ENCODE data around the gene ZNF691.
A peak's percentile ranks its signal among the peaks of the same experiment; 100 is the strongest.
"Not testable (repeated sequence)": the region's sequence is repeated elsewhere in the genome, so short reads cannot be mapped to it uniquely, and the experiment has no call there.

Gene ZNF691, protein sequence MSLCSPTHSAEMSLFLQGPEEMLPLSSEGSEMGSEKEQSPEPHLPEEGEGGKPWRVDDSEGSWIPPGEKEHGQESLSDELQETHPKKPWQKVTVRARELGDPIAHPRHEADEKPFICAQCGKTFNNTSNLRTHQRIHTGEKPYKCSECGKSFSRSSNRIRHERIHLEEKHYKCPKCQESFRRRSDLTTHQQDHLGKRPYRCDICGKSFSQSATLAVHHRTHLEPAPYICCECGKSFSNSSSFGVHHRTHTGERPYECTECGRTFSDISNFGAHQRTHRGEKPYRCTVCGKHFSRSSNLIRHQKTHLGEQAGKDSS

DNA sequence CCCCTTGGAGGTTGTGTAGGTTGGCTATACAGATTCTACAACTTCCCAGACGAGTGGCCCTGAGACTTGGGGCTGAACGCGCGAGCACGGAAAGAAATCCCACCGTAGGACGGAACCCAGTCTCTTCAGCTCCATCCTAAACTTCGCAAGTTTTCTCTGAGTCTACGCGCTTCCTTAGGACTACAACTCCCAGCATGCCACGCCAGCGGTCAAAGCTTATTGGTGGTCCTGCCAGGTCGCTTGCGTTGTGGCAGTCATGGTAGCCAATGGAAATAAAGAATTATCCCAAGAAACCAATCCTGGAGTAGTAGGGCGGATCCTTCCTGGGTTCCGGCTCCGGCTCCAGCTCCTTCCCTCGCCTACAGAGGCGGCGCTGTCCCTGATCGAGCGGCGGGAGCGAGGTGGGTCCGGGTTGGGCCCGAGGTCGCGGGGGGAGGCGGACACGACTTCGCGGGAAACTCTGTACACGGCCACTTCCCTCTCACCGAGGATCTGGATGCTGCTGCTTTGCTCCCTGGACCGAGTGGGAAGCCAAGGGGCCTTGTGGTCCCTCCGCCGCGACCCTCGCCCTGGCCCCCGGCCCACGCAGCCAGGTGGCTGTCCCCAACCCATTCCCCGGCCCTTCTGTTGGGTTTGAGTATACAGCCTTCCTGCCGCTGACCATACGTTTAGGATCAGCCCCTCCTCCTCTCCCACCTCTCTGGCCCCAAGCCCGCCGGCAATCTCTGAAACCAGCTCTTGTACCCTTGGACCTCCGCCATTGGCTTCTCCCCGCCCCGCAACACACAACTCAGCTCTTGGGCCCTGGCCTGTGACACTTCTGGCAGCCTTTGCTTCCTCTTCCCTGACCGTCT lies at the start of gene ZNF691:
Gene ZNF691 (plus strand): TSS at position 357 of the 854 bp plus-strand sequence. CDS start 3,046 bp downstream, outside the sequence.
- DNase-seq = peak; percentile 77 to 80

DNA sequence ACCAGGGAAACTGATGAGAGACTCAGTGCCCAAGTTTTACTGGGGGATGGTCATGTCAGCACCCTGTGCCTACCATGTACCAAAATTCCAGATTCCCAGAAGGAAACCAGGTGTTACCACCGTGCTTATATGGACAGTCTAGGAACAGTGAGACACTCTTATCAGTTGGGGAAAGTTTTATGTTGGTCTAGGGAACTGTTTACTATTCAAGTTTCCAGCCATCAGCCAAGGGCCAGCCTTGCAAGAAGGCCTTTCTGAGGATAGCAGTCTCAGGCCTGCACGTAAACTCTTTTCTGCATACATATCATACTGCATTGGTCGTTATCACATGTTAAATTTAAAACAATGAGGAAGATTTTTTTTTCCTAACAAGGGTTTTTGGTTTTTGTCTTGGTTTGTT lies 49.0 kb upstream of the ZNF691 start:
- no peak for DNase-seq

DNA sequence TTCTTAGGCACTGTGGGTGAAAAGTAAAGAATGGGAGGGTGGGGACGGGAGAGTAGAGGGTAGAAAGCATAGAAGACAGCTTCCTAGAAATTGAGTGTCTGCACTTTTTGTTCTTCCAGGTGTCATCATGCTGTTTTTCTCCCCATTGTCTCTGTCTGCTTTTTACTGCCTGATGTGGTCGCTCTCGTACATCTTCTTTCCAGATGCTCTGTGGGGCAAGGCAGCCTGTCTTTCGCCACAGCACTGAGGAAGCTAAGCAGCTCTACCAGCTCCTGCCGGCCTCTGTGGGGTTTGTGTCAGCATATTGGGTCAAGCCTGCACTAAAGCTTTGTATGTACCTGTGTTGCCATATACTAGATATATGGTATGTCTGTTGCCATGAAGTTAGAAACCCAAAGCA lies 48.4 kb upstream of the ZNF691 start:
- no peak for DNase-seq

DNA sequence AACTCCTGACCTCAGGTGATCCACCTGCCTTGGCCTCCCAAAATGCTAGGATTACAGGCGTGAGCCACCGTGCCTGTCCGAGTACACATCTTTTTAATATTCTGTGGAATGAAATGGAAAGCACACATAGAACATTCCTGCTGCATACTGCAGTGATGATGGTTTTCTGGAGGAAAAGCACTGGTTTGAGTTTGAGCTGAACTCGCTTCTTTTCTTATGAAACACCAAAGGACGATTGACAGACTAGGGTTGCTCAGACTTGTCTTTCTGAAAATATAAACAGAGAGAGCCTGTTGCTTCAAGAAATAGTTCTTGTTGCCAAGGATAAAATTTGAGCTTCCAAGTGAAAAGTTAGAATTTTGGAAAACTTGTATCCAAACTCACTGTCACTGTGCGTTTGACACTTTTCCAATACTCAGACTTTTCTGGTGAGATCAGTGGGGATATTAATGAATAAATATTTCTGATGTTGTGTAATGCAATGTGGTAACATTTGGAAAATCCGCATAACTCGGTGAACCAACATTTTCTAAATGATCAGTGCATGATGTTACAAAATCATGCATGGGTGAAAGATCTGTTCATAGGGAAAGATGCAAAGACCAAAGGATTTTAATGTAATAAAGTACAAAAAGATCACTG lies 44.5 kb upstream of the ZNF691 start:
- no peak for DNase-seq

DNA sequence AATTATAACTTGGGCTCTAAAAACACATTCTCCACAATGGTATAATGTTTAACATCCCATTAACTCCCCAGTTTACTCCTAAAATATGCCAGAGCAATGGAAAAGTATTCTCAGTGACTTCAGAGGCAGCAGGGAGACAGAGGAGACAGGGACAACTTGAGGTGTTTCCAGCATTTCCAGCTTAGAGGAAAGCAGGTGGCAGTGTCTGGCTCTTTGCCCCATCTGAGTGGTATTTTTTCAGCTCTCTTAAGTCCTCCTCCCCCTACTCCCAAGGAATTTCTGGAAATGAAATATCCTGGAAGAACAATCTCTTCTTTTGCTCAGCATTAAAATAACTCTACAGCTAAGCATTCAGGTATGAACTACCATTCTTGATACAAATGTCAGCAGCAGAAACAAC lies 40.2 kb upstream of the ZNF691 start:
- no peak for DNase-seq

DNA sequence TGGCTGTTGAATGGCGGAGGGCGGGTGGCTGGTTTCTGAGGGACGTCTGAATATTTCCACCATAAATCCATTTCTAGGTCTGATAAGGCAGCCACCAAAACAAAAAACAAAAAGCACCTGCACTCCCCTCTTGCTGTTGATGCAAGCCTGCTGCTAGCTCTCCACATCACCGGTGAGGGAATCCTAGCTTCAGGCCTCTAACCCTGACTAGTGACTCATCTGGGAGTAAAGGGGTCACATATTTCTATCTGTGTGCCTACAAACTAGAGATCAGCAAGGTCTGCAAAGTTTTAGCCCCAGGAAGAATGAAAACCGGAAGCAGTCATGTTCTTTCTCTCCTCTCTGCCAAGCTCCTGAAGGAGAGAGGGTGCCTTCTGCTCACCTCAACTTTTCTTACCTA lies 39.8 kb upstream of the ZNF691 start:
- no peak for DNase-seq

DNA sequence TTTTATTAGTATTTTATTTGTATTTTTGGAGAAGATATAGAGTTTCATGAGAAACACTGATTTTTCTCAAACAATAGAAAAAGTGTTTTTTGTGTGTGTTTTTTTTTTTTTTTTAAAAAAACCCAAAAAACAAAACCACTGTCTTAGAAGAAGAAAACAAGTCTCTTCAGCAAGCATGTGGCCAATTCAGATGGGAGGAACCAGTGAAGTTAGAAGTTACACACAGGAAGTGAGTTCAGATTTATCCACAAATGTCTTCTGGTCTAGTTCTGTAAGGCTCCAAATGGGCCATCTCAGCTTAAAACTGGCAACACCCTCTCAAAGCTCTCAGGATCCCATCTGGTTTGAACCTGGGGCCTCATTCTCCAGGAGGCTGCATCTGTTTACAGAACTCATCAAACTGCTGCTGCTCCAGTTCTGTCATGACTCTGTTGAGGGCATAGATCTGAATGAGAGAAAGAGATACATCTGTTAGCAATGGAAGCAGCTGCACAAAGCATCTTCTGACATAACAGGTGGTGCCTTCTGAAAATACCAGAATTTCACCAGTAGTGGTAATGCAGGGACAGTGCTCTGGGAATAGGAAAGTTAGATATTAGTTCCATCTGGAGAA lies 39.3 kb upstream of the ZNF691 start:
- no peak for DNase-seq

DNA sequence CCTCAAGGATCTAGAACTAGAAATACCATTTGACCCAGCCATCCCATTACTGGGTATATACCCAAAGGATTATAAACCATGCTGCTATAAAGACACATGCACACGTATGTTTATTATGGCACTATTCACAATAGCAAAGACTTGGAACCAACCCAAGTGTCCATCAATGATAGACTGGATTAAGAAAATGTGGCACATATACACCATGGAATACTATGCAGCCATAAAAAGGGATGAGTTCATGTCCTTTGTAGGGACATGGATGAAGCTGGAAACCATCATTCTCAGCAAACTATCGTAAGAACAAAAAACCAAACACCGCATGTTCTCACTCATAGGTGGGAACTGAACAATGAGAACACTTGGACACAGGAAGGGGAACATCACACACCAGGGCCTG lies 31.6 kb upstream of the ZNF691 start:
- DNase-seq = not testable (repeated sequence)

DNA sequence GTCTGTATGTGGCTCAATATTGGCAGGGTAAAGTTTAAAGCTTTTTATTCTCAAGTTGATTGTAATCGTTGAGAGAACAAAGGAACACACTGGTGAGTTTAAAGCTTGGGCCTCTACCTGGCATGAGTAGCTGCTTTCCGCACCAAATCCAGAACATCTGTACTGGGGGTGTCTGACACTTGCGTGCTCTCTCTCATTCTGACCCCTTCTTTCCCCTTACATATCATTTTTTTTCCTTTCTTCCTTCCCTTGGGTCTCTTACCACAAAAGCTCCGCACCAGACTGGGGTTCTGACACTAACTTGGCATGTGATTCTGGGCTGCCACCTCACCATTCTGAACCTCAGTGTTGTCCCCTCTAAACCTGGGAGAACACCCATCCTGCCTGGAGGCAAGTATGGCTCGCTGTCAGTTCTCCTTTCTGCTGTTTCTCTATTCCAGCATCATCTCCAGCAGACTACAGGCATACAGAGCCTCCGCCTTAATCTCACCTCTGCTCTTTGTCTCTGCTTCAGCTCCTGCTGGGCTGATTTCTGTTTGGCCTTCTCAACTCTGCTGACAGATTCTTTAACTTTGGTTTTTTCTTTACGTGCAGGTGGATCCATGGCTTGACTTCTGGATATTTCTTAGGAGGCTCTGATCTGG lies 30.4 kb upstream of the ZNF691 start:
- DNase-seq = no peak

DNA sequence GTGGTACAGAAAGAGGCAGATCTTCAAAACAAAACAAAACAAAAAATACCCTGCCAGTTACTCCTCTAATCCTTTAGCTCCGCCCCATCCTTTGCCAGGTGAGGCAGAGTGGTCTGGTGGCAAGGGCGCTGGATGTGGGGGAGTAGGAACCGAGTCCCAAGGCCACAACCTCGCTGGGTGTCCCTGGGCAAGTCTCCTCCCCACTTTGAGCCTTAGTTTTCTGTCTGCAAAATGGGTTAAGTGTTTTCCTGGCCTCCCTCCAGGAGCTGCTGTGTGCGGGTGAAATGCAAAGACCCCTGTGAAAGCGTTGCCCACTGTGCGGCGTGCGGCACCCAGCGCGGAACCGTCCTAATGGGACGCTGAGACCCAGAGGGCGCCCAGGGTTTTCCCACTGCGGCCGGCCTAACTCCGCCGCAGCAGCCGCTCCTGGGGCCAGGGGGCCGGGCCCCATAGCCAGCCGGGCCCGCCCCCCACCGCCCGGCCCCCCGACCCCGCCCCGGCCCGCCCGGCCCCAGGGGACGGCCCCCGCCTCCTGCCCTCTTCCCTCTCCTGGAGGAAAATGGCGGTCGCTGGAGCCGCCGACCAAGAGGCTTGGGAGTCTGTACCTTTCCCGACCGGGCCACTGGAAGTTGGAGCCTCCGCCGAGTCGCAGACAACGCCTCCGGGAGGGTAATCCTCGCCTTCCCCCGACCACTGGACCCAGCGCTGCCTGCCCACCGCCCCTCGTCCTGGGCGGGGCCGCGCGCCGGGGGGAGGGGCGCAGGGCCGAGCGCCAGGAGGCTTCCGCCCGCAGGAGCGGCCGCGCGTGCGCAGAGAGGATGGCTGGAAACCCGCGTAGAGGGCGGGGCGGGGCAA lies 29.6 kb upstream of the ZNF691 start, which contains the start of the genes ERMAP and SVBP:
Gene ERMAP (plus strand): TSS at position 538 of the 855 bp plus-strand sequence. CDS start 13,327 bp downstream, outside the sequence.
Gene SVBP (minus strand): TSS at position 813 of the 855 bp plus-strand sequence. CDS start 853 bp downstream, outside the sequence.
- peak; percentile 91 to 98 for DNase-seq

DNA sequence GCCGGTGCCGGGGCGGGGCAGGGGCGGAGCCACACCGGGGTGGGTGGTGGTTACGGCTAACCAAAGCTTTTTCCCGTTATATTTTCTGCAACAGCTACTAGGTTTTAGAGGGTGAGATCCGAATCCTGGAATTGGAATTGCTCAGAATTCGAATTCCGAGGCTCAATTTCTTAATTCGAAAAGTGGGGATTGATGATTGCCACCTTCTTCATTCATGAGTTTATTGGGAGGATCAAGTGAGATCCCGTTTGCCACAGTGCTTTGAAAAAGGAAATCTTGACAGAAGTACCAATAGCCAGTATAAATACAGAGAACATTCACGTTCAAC lies 29.0 kb upstream of the ZNF691 start:
- no peak for DNase-seq

DNA sequence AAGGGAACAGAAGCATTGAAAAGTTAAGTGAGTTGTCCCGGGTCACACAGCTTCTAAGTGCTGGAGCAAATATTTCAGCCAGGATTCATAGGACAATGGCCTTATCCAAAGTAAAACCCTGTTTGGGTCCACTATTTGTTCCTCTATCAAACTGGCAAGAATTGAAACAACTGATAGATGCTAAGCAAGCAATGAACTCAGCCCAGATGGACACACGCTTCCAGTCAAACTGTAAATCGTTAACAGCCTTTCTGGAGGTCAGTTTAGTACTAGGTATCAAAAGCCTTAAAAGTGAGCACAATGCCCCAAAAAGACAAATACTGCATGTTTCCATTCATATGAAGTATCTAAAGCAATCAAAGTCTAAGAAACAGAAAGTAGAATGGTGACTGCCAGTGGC lies 28.4 kb upstream of the ZNF691 start:
- DNase-seq = no peak

DNA sequence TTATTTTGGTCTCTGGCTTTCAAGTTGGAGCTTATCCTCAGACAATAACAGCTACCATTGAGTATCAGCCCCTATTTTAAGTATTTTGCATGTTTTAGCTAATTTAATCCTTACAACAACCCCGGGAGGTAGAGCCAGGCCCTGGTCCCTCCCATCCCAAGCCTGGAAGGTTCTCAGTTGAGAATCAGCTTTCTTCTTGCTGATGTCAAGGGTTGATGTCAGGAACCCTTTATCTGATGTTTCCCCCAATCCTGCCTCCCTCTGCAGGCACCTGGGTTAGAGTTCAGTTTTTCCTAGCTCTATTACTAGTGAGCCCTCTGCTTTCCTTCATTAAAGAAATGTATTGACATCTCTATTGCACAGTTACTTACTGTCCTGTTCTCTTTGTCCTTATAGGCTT lies 25.6 kb upstream of the ZNF691 start:
- no peak for DNase-seq

DNA sequence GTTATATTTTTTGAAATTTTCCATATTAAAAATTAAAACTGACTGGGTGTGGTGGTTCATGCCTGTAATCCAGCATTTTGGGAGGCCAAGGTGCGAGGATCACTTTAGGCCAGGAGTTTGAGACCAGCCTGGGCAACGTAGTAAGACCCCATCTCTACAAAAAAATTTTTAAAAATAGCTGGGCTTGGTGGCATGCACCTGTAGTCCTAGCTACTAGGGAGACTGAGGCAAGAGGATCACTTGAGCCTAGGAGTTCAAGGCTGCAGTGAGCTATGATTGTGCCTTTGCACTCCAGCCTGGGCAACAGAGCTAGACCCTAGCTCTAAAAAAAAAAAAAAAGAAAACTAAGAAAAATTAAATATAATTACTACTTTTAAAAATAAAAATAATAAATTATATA lies 24.7 kb upstream of the ZNF691 start:
- no peak for DNase-seq

DNA sequence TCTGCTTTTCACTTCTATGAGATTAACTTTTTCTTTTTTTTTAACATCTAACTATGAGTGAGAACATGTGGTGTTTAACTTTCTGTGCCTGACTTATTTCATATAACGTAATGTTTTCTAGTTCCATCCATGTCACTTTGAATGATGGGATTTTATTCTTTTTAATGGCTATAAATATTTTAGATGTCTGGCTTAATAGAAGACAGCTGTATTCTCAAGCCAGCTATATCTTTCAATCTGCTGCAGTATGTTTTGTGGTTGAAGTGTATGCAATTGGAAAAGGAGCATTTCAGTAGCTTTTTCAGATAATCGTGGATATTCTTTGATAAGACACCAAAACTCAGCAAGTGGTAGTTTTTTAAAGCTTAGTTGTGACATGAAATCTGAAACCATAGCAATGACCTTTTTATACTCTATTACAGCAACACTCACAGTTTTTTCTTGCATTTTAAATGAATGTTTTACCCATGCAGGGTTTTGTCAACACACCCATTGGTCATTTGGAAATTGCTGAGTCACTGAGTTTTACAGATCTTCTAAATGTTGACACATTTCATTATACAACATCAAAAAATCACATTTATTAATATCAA lies 23.5 kb upstream of the ZNF691 start:
- no peak for DNase-seq

DNA sequence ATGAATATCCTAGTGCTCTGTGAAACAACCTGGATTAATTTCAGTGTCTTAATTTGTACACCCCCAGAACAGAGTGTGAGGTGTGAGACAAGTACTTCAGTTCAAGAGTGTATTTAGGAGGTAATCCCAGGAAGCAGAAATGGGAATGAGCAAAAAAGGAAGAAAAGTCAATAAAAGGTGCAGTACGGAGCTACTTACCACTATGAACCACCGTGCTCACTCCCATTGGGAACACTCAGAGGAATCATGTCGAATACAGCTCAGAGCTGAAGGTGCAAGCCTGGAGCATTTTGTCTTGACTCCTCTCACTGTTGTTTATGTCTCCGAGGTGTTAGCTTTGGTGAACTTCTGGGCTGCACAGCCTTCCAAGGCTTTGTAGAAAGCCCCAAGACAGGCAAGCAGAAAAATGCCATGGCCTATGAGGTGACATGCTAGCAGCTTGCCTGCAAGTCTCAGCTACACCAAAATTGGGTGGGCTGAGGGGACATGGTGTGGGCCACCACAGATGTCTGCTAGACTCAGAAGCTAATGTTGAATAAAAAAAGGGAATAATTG lies 21.9 kb upstream of the ZNF691 start:
- no peak for DNase-seq

DNA sequence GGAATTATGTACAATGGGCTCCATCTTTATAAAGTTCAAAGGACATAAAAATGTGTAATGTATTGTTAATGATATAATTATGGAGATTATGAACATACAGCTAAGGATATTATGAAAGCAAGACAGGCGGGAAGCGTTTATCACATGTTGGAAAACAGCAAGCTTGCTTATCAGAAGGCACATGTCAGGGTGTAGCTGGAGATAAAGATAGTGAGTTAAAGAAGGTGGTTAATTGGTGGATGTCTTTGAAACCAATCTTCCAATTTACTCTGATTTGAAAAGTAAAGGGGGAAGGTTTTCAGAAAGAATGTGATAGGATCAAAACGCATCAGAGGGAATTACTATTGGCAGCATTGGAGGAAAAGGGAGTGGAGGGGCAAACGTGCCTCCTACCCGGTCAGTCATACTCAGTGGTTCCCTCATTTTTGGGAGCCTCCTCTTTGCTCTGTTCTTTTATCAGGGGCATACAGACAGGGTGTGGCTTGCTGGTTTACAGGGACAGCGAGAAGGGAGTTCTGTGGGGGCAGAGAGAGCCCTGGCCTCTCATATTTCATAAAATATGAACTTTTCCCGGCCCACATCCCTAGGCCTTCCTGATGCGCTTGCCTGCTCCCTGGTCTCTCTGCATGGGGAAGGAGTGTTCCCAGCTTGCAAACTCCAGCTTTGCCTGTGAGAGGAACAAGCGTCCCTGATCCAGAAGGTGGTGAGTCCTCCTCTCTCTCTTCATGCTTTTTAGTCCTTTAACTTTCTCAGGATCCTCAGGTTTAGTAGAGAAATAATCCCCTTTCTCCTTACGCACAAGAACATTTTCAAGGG lies 21.2 kb upstream of the ZNF691 start:
- DNase-seq = no peak

DNA sequence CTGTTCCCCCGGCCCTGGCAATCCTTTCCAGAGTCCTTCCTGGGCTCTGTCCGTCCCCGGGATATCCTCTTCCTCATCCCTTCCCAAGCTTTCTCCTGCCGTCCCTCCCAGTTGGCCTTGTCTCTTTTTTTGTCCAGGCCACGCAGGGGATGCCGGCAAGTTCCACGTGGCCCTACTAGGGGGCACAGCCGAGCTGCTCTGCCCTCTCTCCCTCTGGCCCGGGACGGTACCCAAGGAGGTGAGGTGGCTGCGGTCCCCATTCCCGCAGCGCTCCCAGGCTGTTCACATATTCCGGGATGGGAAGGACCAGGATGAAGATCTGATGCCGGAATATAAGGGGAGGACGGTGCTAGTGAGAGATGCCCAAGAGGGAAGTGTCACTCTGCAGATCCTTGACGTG lies 15.8 kb upstream of the ZNF691 start:
- DNase-seq = no peak

DNA sequence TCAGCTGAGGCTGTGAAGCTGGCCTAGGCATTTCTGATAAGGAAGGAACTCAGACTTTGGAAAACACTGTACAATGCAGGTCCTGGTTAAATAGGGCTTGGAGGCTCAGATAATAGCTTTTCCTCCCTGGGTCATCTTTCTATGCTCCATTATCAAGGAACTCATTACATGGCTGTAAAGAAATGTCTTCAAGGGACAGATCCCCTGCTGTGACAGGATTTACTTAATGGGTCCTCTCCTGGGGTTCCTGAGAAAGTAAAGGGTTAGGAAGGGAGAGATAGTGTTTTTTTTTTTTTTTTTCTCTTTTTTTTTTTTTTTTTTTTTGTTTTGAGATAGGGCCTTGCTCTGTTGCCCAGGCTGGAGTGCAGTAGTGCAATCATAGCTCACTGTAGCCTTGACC lies 15.1 kb upstream of the ZNF691 start:
- DNase-seq = no peak

DNA sequence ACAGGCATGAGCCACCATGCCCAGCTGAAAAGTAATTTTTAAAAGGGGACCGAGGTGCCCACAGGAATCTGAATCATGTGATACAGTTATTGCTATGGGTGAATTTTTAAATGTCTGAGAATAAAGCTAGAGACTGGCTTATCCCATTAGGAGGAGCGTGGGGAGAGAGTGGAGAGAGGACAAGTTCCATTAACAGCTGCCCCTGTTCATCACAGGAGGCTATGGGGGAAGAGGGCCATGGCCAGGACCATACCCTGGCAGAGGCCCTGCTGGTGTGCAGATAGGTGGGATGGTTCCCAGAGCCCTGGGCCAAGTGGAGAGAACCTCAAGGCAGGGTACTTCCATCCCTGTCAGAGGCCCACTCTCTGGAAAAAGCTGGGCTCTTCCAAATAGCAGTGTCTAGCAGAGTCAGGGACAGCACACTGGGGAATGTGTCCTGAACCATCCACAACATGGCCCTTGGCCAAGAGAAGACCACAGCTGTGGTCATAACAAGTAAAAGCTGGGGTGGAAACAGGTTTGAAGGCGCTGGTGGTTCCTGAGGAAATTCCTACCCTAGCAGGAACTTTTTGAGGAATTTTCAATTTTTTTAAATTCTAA lies 13.7 kb upstream of the ZNF691 start:
- DNase-seq = no peak
